ENCODE measurements around the gene CYP19A1. TPM values are rescaled to one million over a fixed set of nuclear protein-coding genes. Genes with fewer than 3 reads are reported as not detected.

CYP19A1 gene
- total RNA-seq, 5 donors from 2014 or later (not counting 1 experiment from before 2014, with no cell fraction given), result 0.23 TPM; not detected in 4

GRCh38 chr15:51298620-51299019, 39.8 kb downstream of the CYP19A1 start:
- no peak for ATAC-seq (replicated peaks in 1 of 4)
- H3K4me1 Mint-ChIP-seq, result no peaks in the 10 kb centered on the region
- Histone ChIP-seq H3K27ac (ENCODE audit: low read length) (no peak overlapping the region), H3K4me3 (ENCODE audit: control insufficient read depth in 1 of 2, extremely low read depth in 1 of 2, low read length in 1 of 2) (no peak overlapping the region), H3K9me3 (no peaks in the 10 kb centered on the region), H3K4me1 (ENCODE audit: control insufficient read depth in 1 of 2, extremely low read depth in 1 of 2, insufficient read depth in 2 of 2, low read length in 2 of 2) (no peaks in the 10 kb centered on the region), H3K27me3 (replicated peaks in 1 of 2; ENCODE audit: control insufficient read depth in 2 of 2, extremely low read depth in 1 of 2, insufficient read depth in 2 of 2, low read length in 1 of 2) (peaks cover 0 to 4% of the 10 kb centered on the region in 2 experiments), H3K36me3 (ENCODE audit: control insufficient read depth in 2 of 2, extremely low read depth in 1 of 2, insufficient read depth in 1 of 2, low read length in 1 of 2) (no peaks in the 10 kb centered on the region)
- POLR2A ChIA-PET, result no interaction called here
- no peaks in the 10 kb centered on the region for H3K9me3 Mint-ChIP-seq
- peaks cover 3 to 15% of the 10 kb centered on the region in 2 donors for H3K27me3 Mint-ChIP-seq
- no peak overlapping the region for H3K4me3 Mint-ChIP-seq
- no peaks in the 10 kb centered on the region for H3K36me3 Mint-ChIP-seq
- no peak overlapping the region for H3K27ac Mint-ChIP-seq
- CTCF ChIA-PET, result no interaction called here
- 100% methylated on average over 1 of the region's 2 CpGs for whole genome bisulfite sequencing (ENCODE audit: insufficient coverage)
- DNase-seq, result no peak

GRCh38 chr15:51290720-51291119, 47.7 kb downstream of the CYP19A1 start:
- POLR2A ChIA-PET, result no interaction called here
- H3K27ac Mint-ChIP-seq, result no peak overlapping the region

GRCh38 chr15:51289290-51289689, 49.1 kb downstream of the CYP19A1 start:
- H3K27ac Mint-ChIP-seq, result no peak overlapping the region
- no peak overlapping the region for H3K27ac ChIP-seq (ENCODE audit: low read length)
- H3K27me3 ChIP-seq (replicated peaks in 1 of 2; ENCODE audit: control insufficient read depth in 2 of 2, extremely low read depth in 1 of 2, insufficient read depth in 2 of 2, low read length in 1 of 2), result peaks cover 0 to 14% of the 10 kb centered on the region in 2 experiments
- no peaks in the 10 kb centered on the region for H3K9me3 ChIP-seq
- H3K4me1 Mint-ChIP-seq, result no peaks in the 10 kb centered on the region
- peaks cover 3 to 8% of the 10 kb centered on the region in 2 donors for H3K27me3 Mint-ChIP-seq
- no CpG with 5 or more reads among the region's 1 CpG for WGBS (ENCODE audit: insufficient coverage)
- ChIA-PET POLR2A (no interaction called here), CTCF (no interaction called here)
- H3K36me3 Mint-ChIP-seq, result no peaks in the 10 kb centered on the region
- H3K4me3 Mint-ChIP-seq, result no peak overlapping the region
- H3K4me1 ChIP-seq (ENCODE audit: control insufficient read depth in 1 of 2, extremely low read depth in 1 of 2, insufficient read depth in 2 of 2, low read length in 2 of 2), result no peaks in the 10 kb centered on the region
- ATAC-seq (replicated peaks in 1 of 4) (no peak), DNase-seq (no peak)
- no peak overlapping the region for H3K4me3 ChIP-seq (ENCODE audit: control insufficient read depth in 1 of 2, extremely low read depth in 1 of 2, low read length in 1 of 2)
- H3K9me3 Mint-ChIP-seq, result peaks cover 0 to 4% (median 3%) of the 10 kb centered on the region in 3 donors
- no peaks in the 10 kb centered on the region for H3K36me3 ChIP-seq (ENCODE audit: control insufficient read depth in 2 of 2, extremely low read depth in 1 of 2, insufficient read depth in 1 of 2, low read length in 1 of 2)

More at GRCh38 chr15:51290720-51291119, 47.7 kb downstream of the CYP19A1 start:
- CTCF ChIA-PET, result no interaction called here
- H3K4me3 ChIP-seq (ENCODE audit: control insufficient read depth in 1 of 2, extremely low read depth in 1 of 2, low read length in 1 of 2), result no peak overlapping the region
- peaks cover 3 to 9% of the 10 kb centered on the region in 2 donors for H3K27me3 Mint-ChIP-seq
- no peaks in the 10 kb centered on the region for H3K4me1 ChIP-seq (ENCODE audit: control insufficient read depth in 1 of 2, extremely low read depth in 1 of 2, insufficient read depth in 2 of 2, low read length in 2 of 2)
- peaks cover 0 to 14% of the 10 kb centered on the region in 2 experiments for H3K27me3 ChIP-seq (replicated peaks in 1 of 2; ENCODE audit: control insufficient read depth in 2 of 2, extremely low read depth in 1 of 2, insufficient read depth in 2 of 2, low read length in 1 of 2)
- WGBS (ENCODE audit: insufficient coverage), result 75% methylated on average over 2 of the region's 4 CpGs
- no peak overlapping the region for H3K27ac ChIP-seq (ENCODE audit: low read length)
- no peaks in the 10 kb centered on the region for H3K9me3 ChIP-seq
- ATAC-seq (replicated peaks in 1 of 4) (no peak), DNase-seq (no peak)
- H3K36me3 ChIP-seq (ENCODE audit: control insufficient read depth in 2 of 2, extremely low read depth in 1 of 2, insufficient read depth in 1 of 2, low read length in 1 of 2), result no peaks in the 10 kb centered on the region
- no peaks in the 10 kb centered on the region for H3K36me3 Mint-ChIP-seq
- H3K4me3 Mint-ChIP-seq, result no peak overlapping the region
- peaks cover 0 to 3% (median 3%) of the 10 kb centered on the region in 3 donors for H3K9me3 Mint-ChIP-seq
- no peaks in the 10 kb centered on the region for H3K4me1 Mint-ChIP-seq

GRCh38 chr15:51288143-51289065, 50.0 kb downstream of the CYP19A1 start:
- no peak overlapping the region for H3K27ac ChIP-seq (ENCODE audit: low read length)
- peaks cover 0 to 4% (median 2%) of the 10 kb centered on the region in 3 donors for H3K9me3 Mint-ChIP-seq
- no peaks in the 10 kb centered on the region for H3K4me1 ChIP-seq (ENCODE audit: control insufficient read depth in 1 of 2, extremely low read depth in 1 of 2, insufficient read depth in 2 of 2, low read length in 2 of 2)
- DNase-seq, result no peak
- H3K4me3 Mint-ChIP-seq, result no peak overlapping the region
- no peak overlapping the region for H3K4me3 ChIP-seq (ENCODE audit: control insufficient read depth in 1 of 2, extremely low read depth in 1 of 2, low read length in 1 of 2)
- H3K4me1 Mint-ChIP-seq, result no peaks in the 10 kb centered on the region
- no peak overlapping the region for H3K27ac Mint-ChIP-seq
- ATAC-seq (replicated peaks in 1 of 4), result no peak
- peaks cover 0 to 14% of the 10 kb centered on the region in 2 experiments for H3K27me3 ChIP-seq (replicated peaks in 1 of 2; ENCODE audit: control insufficient read depth in 2 of 2, extremely low read depth in 1 of 2, insufficient read depth in 2 of 2, low read length in 1 of 2)
- H3K9me3 ChIP-seq, result no peaks in the 10 kb centered on the region
- ChIA-PET CTCF (no interaction called here), POLR2A (no interaction called here)
- H3K36me3 Mint-ChIP-seq, result no peaks in the 10 kb centered on the region
- H3K36me3 ChIP-seq (ENCODE audit: control insufficient read depth in 2 of 2, extremely low read depth in 1 of 2, insufficient read depth in 1 of 2, low read length in 1 of 2), result no peaks in the 10 kb centered on the region
- peaks cover 3 to 8% of the 10 kb centered on the region in 2 donors for H3K27me3 Mint-ChIP-seq
- 90% methylated on average over 9 of the region's 13 CpGs for WGBS (ENCODE audit: insufficient coverage)

GRCh38 chr15:51286816-51287215, 51.6 kb downstream of the CYP19A1 start:
- Mint-ChIP-seq H3K27me3 (peaks cover 3 to 8% of the 10 kb centered on the region in 2 donors), H3K9me3 (peaks cover 0 to 4% (median 0%) of the 10 kb centered on the region in 3 donors), H3K4me1 (peaks cover 0 to 6% (median 2%) of the 10 kb centered on the region in 3 donors), H3K4me3 (no peak overlapping the region), H3K27ac (no peak overlapping the region), H3K36me3 (no peaks in the 10 kb centered on the region)
- H3K36me3 ChIP-seq (ENCODE audit: control insufficient read depth in 2 of 2, extremely low read depth in 1 of 2, insufficient read depth in 1 of 2, low read length in 1 of 2), result no peaks in the 10 kb centered on the region
- CTCF ChIA-PET, result no interaction called here
- peaks cover 0 to 14% of the 10 kb centered on the region in 2 experiments for H3K27me3 ChIP-seq (replicated peaks in 1 of 2; ENCODE audit: control insufficient read depth in 2 of 2, extremely low read depth in 1 of 2, insufficient read depth in 2 of 2, low read length in 1 of 2)
- no peaks in the 10 kb centered on the region for H3K4me1 ChIP-seq (ENCODE audit: control insufficient read depth in 1 of 2, extremely low read depth in 1 of 2, insufficient read depth in 2 of 2, low read length in 2 of 2)
- H3K9me3 ChIP-seq, result no peaks in the 10 kb centered on the region
- DNase-seq (no peak), ATAC-seq (replicated peaks in 1 of 4) (no peak)
- no peak overlapping the region for H3K4me3 ChIP-seq (ENCODE audit: control insufficient read depth in 1 of 2, extremely low read depth in 1 of 2, low read length in 1 of 2)
- H3K27ac ChIP-seq (ENCODE audit: low read length), result no peak overlapping the region
- POLR2A ChIA-PET, result no interaction called here
- no CpG with 5 or more reads among the region's 1 CpG for WGBS (ENCODE audit: insufficient coverage)

- peaks cover 0 to 6% (median 2%) of the 10 kb centered on the region in 3 donors for H3K4me1 Mint-ChIP-seq
- H3K9me3 Mint-ChIP-seq, result peaks cover 0 to 4% (median 0%) of the 10 kb centered on the region in 3 donors
- no peak for DNase-seq
- Histone ChIP-seq H3K27ac (ENCODE audit: low read length) (no peak overlapping the region), H3K36me3 (ENCODE audit: control insufficient read depth in 2 of 2, extremely low read depth in 1 of 2, insufficient read depth in 1 of 2, low read length in 1 of 2) (no peaks in the 10 kb centered on the region), H3K27me3 (replicated peaks in 1 of 2; ENCODE audit: control insufficient read depth in 2 of 2, extremely low read depth in 1 of 2, insufficient read depth in 2 of 2, low read length in 1 of 2) (peaks cover 0 to 22% of the 10 kb centered on the region in 2 experiments), H3K4me3 (ENCODE audit: control insufficient read depth in 1 of 2, extremely low read depth in 1 of 2, low read length in 1 of 2) (no peak overlapping the region), H3K9me3 (no peaks in the 10 kb centered on the region), H3K4me1 (ENCODE audit: control insufficient read depth in 1 of 2, extremely low read depth in 1 of 2, insufficient read depth in 2 of 2, low read length in 2 of 2) (no peaks in the 10 kb centered on the region)
- ATAC-seq (replicated peaks in 1 of 4), result no peak
- no peaks in the 10 kb centered on the region for H3K36me3 Mint-ChIP-seq
- CTCF ChIA-PET, result no interaction called here
- POLR2A ChIA-PET, result no interaction called here
- WGBS (ENCODE audit: insufficient coverage), result 74% methylated on average over 3 of the region's 6 CpGs
- no peak overlapping the region for H3K4me3 Mint-ChIP-seq
- H3K27ac Mint-ChIP-seq, result no peak overlapping the region
- peaks cover 3 to 4% of the 10 kb centered on the region in 2 donors for H3K27me3 Mint-ChIP-seq
Measured at GRCh38 chr15:51285399-51285798, 53.0 kb downstream of the CYP19A1 start.

Measured in T-cell (primary cell).